Skeletal muscle tissue (tissue), 4 donors: Measurements from ENCODE around the gene SUMO4. TPM values are rescaled to one million over a fixed set of nuclear protein-coding genes. Genes with fewer than 3 reads are reported as not detected.

ENCODE experiments used
- H3K27ac ChIP-seq: one replicate; pipeline ENCODE4 v1.7.0; 2013; ENCODE audit warnings: mild to moderate bottlenecking, low read depth, low read length, inconsistent platforms
- H3K27me3 ChIP-seq, 3 donors: one replicate each; pipeline ENCODE4 v1.7.0; 2013; ENCODE audit warnings: low read length in 3 of 3; ENCODE audit not compliant: control insufficient read depth in 3 of 3, insufficient read depth in 3 of 3
- H3K36me3 ChIP-seq, 3 donors: one replicate each; pipeline ENCODE4 v1.7.0; 2013; ENCODE audit warnings: low read length in 3 of 3; ENCODE audit not compliant: control insufficient read depth in 3 of 3, insufficient read depth in 3 of 3
- H3K4me1 ChIP-seq, 3 donors: one replicate each; pipeline ENCODE4 v1.7.0; 2013; ENCODE audit warnings: low read length in 3 of 3, mild to moderate bottlenecking in 3 of 3; ENCODE audit not compliant: control insufficient read depth in 3 of 3, insufficient read depth in 3 of 3
- H3K4me3 ChIP-seq, 3 donors: one replicate each; pipeline ENCODE4 v1.7.0; 2013; ENCODE audit warnings: low read length in 3 of 3
- H3K9ac ChIP-seq, 3 donors: one replicate each; pipeline ENCODE4 v1.7.0; 2013; ENCODE audit warnings: low read length in 3 of 3, mild to moderate bottlenecking in 3 of 3, moderate library complexity in 2 of 3, low read depth in 1 of 3
- H3K9me3 ChIP-seq, 3 donors: one replicate each; pipeline ENCODE4 v1.7.0; 2013; ENCODE audit warnings: low read length in 3 of 3; ENCODE audit not compliant: control insufficient read depth in 3 of 3
- total RNA-seq: library from RNA; depleted of rRNA; stranded (reverse); fragments of >200 nt; gene quantifications from one replicate; pipeline ENCODE4 v1.2.3, GENCODE V29; 2014
- donor health status: Osteomylitis.

Gene SUMO4
- total RNA-seq, 1 donor from 2014 or later: 0.52 TPM

- Histone ChIP-seq H3K27ac (no peak overlapping the region), H3K9me3 (no peaks in the 10 kb centered on the region), H3K36me3 (peaks cover 0 to 4% (median 3%) of the 10 kb centered on the region in 3 donors), H3K27me3 (no peaks in the 10 kb centered on the region), H3K4me1 (peaks cover 0 to 4% (median 3%) of the 10 kb centered on the region in 3 donors), H3K9ac (no peak overlapping the region), H3K4me3 (no peak overlapping the region)
Measured at GRCh38 chr6:149366267-149366921, 33.7 kb upstream of the SUMO4 start.

GRCh38 chr6:149368065-149368464, 32.0 kb upstream of the SUMO4 start:
- H3K27ac ChIP-seq: no peak overlapping the region
- no peak overlapping the region for H3K4me3 ChIP-seq
- H3K9me3 ChIP-seq: no peaks in the 10 kb centered on the region
- no peak overlapping the region for H3K9ac ChIP-seq
- no peaks in the 10 kb centered on the region for H3K27me3 ChIP-seq
- H3K4me1 ChIP-seq: peaks cover 0 to 4% (median 3%) of the 10 kb centered on the region in 3 donors
- peaks cover 0 to 4% (median 3%) of the 10 kb centered on the region in 3 donors for H3K36me3 ChIP-seq

GRCh38 chr6:149371154-149371553, 28.9 kb upstream of the SUMO4 start:
- Histone ChIP-seq H3K36me3 (peaks cover 0 to 7% (median 4%) of the 10 kb centered on the region in 3 donors), H3K9ac (no peak overlapping the region), H3K4me3 (no peak overlapping the region), H3K27ac (no peak overlapping the region), H3K27me3 (no peaks in the 10 kb centered on the region), H3K9me3 (no peaks in the 10 kb centered on the region), H3K4me1 (peaks cover 0 to 3% (median 0%) of the 10 kb centered on the region in 3 donors)

- H3K36me3 ChIP-seq: peaks cover 0 to 7% (median 4%) of the 10 kb centered on the region in 3 donors
- H3K27ac ChIP-seq: no peak overlapping the region
- H3K4me3 ChIP-seq: no peak overlapping the region
- no peaks in the 10 kb centered on the region for H3K4me1 ChIP-seq
- no peaks in the 10 kb centered on the region for H3K27me3 ChIP-seq
- H3K9me3 ChIP-seq: no peaks in the 10 kb centered on the region
- H3K9ac ChIP-seq: no peak overlapping the region
Measured at GRCh38 chr6:149372062-149372461, 28.0 kb upstream of the SUMO4 start.

- no peaks in the 10 kb centered on the region for H3K27me3 ChIP-seq
- H3K4me3 ChIP-seq: no peak overlapping the region
- peaks cover 6 to 14% (median 12%) of the 10 kb centered on the region in 3 donors for H3K36me3 ChIP-seq
- no peak overlapping the region for H3K9ac ChIP-seq
- no peaks in the 10 kb centered on the region for H3K9me3 ChIP-seq
- H3K4me1 ChIP-seq: no peaks in the 10 kb centered on the region
- H3K27ac ChIP-seq: no peak overlapping the region
Measured at GRCh38 chr6:149373511-149373910, 26.6 kb upstream of the SUMO4 start.

- Histone ChIP-seq H3K4me3 (no peak overlapping the region), H3K27ac (no peak overlapping the region), H3K4me1 (no peaks in the 10 kb centered on the region), H3K9ac (no peak overlapping the region), H3K36me3 (peaks cover 19 to 26% (median 20%) of the 10 kb centered on the region in 3 donors), H3K9me3 (no peaks in the 10 kb centered on the region), H3K27me3 (no peaks in the 10 kb centered on the region)
Measured at GRCh38 chr6:149379977-149380376, 20.1 kb upstream of the SUMO4 start.

- H3K9me3 ChIP-seq: no peaks in the 10 kb centered on the region
- no peaks in the 10 kb centered on the region for H3K27me3 ChIP-seq
- no peak overlapping the region for H3K4me3 ChIP-seq
- no peak overlapping the region for H3K9ac ChIP-seq
- H3K4me1 ChIP-seq: no peaks in the 10 kb centered on the region
- no peak overlapping the region for H3K27ac ChIP-seq
- H3K36me3 ChIP-seq: peaks cover 19 to 26% (median 20%) of the 10 kb centered on the region in 3 donors
Measured at GRCh38 chr6:149380523-149380922, 19.5 kb upstream of the SUMO4 start.

- H3K36me3 ChIP-seq: peaks cover 15 to 20% (median 15%) of the 10 kb centered on the region in 3 donors
- H3K27ac ChIP-seq: no peak overlapping the region
- H3K4me1 ChIP-seq: peaks cover 0 to 3% (median 0%) of the 10 kb centered on the region in 3 donors
- H3K4me3 ChIP-seq: no peak overlapping the region
- no peaks in the 10 kb centered on the region for H3K9me3 ChIP-seq
- no peak overlapping the region for H3K9ac ChIP-seq
- no peaks in the 10 kb centered on the region for H3K27me3 ChIP-seq
Measured at GRCh38 chr6:149383371-149383770, 16.7 kb upstream of the SUMO4 start.

- no peak overlapping the region for H3K27ac ChIP-seq
- no peaks in the 10 kb centered on the region for H3K9me3 ChIP-seq
- no peaks in the 10 kb centered on the region for H3K27me3 ChIP-seq
- peaks cover 5 to 10% (median 7%) of the 10 kb centered on the region in 3 donors for H3K36me3 ChIP-seq
- peaks cover 0 to 3% (median 0%) of the 10 kb centered on the region in 3 donors for H3K4me1 ChIP-seq
- no peak overlapping the region for H3K4me3 ChIP-seq
- H3K9ac ChIP-seq: no peak overlapping the region
Measured at GRCh38 chr6:149384464-149384863, 15.6 kb upstream of the SUMO4 start.

GRCh38 chr6:149385998-149386646, 13.9 kb upstream of the SUMO4 start:
- Histone ChIP-seq H3K9me3 (no peaks in the 10 kb centered on the region), H3K4me1 (peaks cover 0 to 3% (median 0%) of the 10 kb centered on the region in 3 donors), H3K27me3 (no peaks in the 10 kb centered on the region), H3K4me3 (no peak overlapping the region), H3K9ac (no peak overlapping the region), H3K27ac (no peak overlapping the region), H3K36me3 (peaks cover 0 to 7% (median 4%) of the 10 kb centered on the region in 3 donors)
